A549 (cell line): Measurements from ENCODE around the gene RIMKLA.

Source experiments
- CBX2 ChIP-seq: fragments of 200-600 bp; sonication (generic); IDR thresholded peaks from 2 replicates; pipeline ENCODE4 v1.6.1; 2016; ENCODE audit warnings: low read depth, mild to moderate bottlenecking, borderline replicate concordance
- CHD4 ChIP-seq: fragments of 200-600 bp; sonication (generic); IDR thresholded peaks from 2 replicates; pipeline ENCODE4 v1.6.1; 2016; ENCODE audit warnings: antibody characterized with exemption, mild to moderate bottlenecking, borderline replicate concordance
- EHMT2 ChIP-seq: fragments of 200-600 bp; sonication (generic); IDR thresholded peaks from 2 replicates; pipeline ENCODE4 v1.6.1; 2016; ENCODE audit warnings: antibody characterized with exemption, low read depth, mild to moderate bottlenecking, moderate library complexity
- POLR2A ChIP-seq: IDR thresholded peaks from 2 replicates; pipeline ENCODE4 v1.6.1; 2012; ENCODE audit warnings: mild to moderate bottlenecking, low read length
- TF ChIP-seq, protein P1 (sequence below): IDR thresholded peaks from 2 replicates; pipeline ENCODE4 v1.6.1; 2012
- TF ChIP-seq, protein P2 (sequence below): fragments of >200 bp; sonication (Bioruptor Twin); formaldehyde crosslinking; IDR thresholded peaks from 3 replicates; pipeline ENCODE4 v1.5.1; 2016
- TF ChIP-seq, protein P3 (sequence below): fragments of 450-650 bp; IDR thresholded peaks from 2 replicates; pipeline ENCODE4 v1.6.1; 2014; ENCODE audit warnings: antibody characterized with exemption

DNA sequence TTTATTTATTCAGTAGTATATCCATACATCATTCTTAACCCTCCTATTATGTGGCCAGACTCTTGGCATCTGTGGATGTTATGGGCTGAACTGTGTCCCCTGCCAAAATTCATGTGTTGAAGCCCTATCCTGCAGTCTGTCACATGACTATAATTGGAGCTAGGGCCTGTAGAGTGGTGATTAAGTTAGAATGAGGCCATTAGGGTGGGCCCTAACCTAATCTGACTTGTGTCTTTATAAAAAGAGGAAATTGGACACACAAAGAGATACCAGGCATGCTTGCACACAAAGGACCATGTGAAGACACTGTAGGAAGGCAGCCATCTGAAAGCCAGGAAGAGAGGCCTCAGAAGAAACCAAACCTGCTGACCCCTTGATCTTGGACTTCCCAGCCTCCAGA is 68.7 kb downstream of the RIMKLA start:
- TF ChIP-seq, protein P1, sequence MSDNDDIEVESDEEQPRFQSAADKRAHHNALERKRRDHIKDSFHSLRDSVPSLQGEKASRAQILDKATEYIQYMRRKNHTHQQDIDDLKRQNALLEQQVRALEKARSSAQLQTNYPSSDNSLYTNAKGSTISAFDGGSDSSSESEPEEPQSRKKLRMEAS: no peak
- TF ChIP-seq, protein P2, sequence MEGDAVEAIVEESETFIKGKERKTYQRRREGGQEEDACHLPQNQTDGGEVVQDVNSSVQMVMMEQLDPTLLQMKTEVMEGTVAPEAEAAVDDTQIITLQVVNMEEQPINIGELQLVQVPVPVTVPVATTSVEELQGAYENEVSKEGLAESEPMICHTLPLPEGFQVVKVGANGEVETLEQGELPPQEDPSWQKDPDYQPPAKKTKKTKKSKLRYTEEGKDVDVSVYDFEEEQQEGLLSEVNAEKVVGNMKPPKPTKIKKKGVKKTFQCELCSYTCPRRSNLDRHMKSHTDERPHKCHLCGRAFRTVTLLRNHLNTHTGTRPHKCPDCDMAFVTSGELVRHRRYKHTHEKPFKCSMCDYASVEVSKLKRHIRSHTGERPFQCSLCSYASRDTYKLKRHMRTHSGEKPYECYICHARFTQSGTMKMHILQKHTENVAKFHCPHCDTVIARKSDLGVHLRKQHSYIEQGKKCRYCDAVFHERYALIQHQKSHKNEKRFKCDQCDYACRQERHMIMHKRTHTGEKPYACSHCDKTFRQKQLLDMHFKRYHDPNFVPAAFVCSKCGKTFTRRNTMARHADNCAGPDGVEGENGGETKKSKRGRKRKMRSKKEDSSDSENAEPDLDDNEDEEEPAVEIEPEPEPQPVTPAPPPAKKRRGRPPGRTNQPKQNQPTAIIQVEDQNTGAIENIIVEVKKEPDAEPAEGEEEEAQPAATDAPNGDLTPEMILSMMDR: no peak
- TF ChIP-seq POLR2A (no peak), CHD4 (no peak), CBX2 (no peak), EHMT2 (no peak)
- TF ChIP-seq, protein P3, sequence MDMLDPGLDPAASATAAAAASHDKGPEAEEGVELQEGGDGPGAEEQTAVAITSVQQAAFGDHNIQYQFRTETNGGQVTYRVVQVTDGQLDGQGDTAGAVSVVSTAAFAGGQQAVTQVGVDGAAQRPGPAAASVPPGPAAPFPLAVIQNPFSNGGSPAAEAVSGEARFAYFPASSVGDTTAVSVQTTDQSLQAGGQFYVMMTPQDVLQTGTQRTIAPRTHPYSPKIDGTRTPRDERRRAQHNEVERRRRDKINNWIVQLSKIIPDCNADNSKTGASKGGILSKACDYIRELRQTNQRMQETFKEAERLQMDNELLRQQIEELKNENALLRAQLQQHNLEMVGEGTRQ: no peak
